Left ventricle myocardium inferior (tissue), 1 donor: ENCODE results near the gene MAP4K4. TPM values are rescaled to one million over a fixed set of nuclear protein-coding genes. Genes with fewer than 3 reads are reported as not detected.

ENCODE experiments used
- DNase-seq: peaks from one replicate; pipeline ENCODE4 v3.0.0-alpha.2; 2020
- H3K27ac ChIP-seq: fragments of 200-600 bp; replicated peaks from 2 replicates; pipeline ENCODE4 v1.8.0; 2021
- H3K27me3 ChIP-seq: fragments of 200-600 bp; 2 replicates; pipeline ENCODE4 v1.8.0; 2021; ENCODE audit warnings: low read depth
- H3K36me3 ChIP-seq: fragments of 200-600 bp; 2 replicates; pipeline ENCODE4 v1.8.0; 2021
- H3K4me1 ChIP-seq: fragments of 200-600 bp; 2 replicates; pipeline ENCODE4 v1.8.0; 2021
- H3K4me3 ChIP-seq: fragments of 200-600 bp; 2 replicates; pipeline ENCODE4 v1.8.0; 2021; ENCODE audit warnings: mild to moderate bottlenecking, moderate library complexity
- H3K9me3 ChIP-seq: fragments of 200-600 bp; replicated peaks from 2 replicates; pipeline ENCODE4 v1.8.0; 2021
- intact Hi-C: fragments of 100-400 bp; cut with micrococcal nuclease; formaldehyde crosslinking; loops from one replicate; pipeline ENCODE4 v1.11.0; 2022
- total RNA-seq: library from RNA; stranded (reverse); fragmentation: NEBNext Ultra II Directional; extraction: Animal tissue kit (Norgen Biotek cat#: 25700); gene quantifications from one replicate; pipeline ENCODE4 v1.2.1, GENCODE V29; 2021
- TF ChIP-seq, protein P1 (sequence below): fragments of 200-600 bp; IDR thresholded peaks from 2 replicates; pipeline ENCODE4 v1.8.0; 2021; ENCODE audit warnings: antibody characterized with exemption, mild to moderate bottlenecking, borderline replicate concordance
- donor health status: DM: no; HTN: yes; CAD: no; lungs with severe emphysema.

Gene MAP4K4
- total RNA-seq, 1 donor from 2014 or later = 102 TPM

GRCh38 chr2:101665312-101665711 lies 32.2 kb upstream of the MAP4K4 start:
- intact Hi-C loops = no loop called here
- Histone ChIP-seq H3K27me3 (no peaks in the 10 kb centered on the region), H3K36me3 (no peaks in the 10 kb centered on the region), H3K4me3 (no peak overlapping the region), H3K9me3 (no peaks in the 10 kb centered on the region), H3K4me1 (no peaks in the 10 kb centered on the region), H3K27ac (no peak overlapping the region)
- DNase-seq = no peak
- TF ChIP-seq, protein P1, sequence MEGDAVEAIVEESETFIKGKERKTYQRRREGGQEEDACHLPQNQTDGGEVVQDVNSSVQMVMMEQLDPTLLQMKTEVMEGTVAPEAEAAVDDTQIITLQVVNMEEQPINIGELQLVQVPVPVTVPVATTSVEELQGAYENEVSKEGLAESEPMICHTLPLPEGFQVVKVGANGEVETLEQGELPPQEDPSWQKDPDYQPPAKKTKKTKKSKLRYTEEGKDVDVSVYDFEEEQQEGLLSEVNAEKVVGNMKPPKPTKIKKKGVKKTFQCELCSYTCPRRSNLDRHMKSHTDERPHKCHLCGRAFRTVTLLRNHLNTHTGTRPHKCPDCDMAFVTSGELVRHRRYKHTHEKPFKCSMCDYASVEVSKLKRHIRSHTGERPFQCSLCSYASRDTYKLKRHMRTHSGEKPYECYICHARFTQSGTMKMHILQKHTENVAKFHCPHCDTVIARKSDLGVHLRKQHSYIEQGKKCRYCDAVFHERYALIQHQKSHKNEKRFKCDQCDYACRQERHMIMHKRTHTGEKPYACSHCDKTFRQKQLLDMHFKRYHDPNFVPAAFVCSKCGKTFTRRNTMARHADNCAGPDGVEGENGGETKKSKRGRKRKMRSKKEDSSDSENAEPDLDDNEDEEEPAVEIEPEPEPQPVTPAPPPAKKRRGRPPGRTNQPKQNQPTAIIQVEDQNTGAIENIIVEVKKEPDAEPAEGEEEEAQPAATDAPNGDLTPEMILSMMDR = no peak

- Histone ChIP-seq H3K4me3 (no peak overlapping the region), H3K9me3 (peaks cover 15% of the 10 kb centered on the region), H3K36me3 (no peaks in the 10 kb centered on the region), H3K27ac (no peak overlapping the region), H3K4me1 (no peaks in the 10 kb centered on the region), H3K27me3 (no peaks in the 10 kb centered on the region)
- no peak for DNase-seq
- TF ChIP-seq, protein P1 = no peak
- intact Hi-C loops = no loop called here
Measured at GRCh38 chr2:101667823-101668222, 29.7 kb upstream of the MAP4K4 start.

GRCh38 chr2:101672047-101672446 lies 25.5 kb upstream of the MAP4K4 start:
- Histone ChIP-seq H3K27me3 (no peaks in the 10 kb centered on the region), H3K4me1 (no peaks in the 10 kb centered on the region), H3K4me3 (no peak overlapping the region), H3K36me3 (no peaks in the 10 kb centered on the region), H3K27ac (no peak overlapping the region), H3K9me3 (peaks cover 16% of the 10 kb centered on the region)
- DNase-seq = no peak
- TF ChIP-seq, protein P1 = no peak
- intact Hi-C loops = no loop called here

DNA sequence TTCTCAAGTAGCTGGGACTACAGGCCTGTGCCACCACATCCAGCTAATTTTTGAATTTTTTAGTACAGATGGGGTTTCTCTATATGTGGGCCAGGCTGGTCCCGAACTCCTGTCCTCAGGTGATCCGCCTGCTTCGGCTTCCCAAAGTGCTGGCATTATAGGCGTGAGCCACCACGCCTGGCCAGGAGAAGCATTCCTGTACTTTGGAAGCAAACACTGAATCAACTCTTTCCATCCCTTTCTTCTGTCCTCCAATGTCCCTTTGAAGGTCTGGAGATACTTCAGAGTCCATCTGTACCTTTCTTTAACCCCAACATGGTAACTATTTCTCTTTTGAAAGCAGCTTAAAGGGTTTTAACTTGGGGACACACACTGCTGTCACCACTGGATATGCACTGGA lies 23.6 kb upstream of the MAP4K4 start:
- Histone ChIP-seq H3K27me3 (no peaks in the 10 kb centered on the region), H3K9me3 (peaks cover 16% of the 10 kb centered on the region), H3K27ac (no peak overlapping the region), H3K36me3 (no peaks in the 10 kb centered on the region), H3K4me3 (no peak overlapping the region), H3K4me1 (no peaks in the 10 kb centered on the region)
- DNase-seq = no peak
- intact Hi-C loops = no loop called here
- TF ChIP-seq, protein P1 = no peak

GRCh38 chr2:101675512-101675911 lies 22.0 kb upstream of the MAP4K4 start:
- DNase-seq = no peak
- intact Hi-C loops = no loop called here
- Histone ChIP-seq H3K4me3 (no peak overlapping the region), H3K9me3 (peaks cover 16% of the 10 kb centered on the region), H3K36me3 (no peaks in the 10 kb centered on the region), H3K27ac (no peak overlapping the region), H3K27me3 (no peaks in the 10 kb centered on the region), H3K4me1 (no peaks in the 10 kb centered on the region)
- TF ChIP-seq, protein P1 = no peak

DNA sequence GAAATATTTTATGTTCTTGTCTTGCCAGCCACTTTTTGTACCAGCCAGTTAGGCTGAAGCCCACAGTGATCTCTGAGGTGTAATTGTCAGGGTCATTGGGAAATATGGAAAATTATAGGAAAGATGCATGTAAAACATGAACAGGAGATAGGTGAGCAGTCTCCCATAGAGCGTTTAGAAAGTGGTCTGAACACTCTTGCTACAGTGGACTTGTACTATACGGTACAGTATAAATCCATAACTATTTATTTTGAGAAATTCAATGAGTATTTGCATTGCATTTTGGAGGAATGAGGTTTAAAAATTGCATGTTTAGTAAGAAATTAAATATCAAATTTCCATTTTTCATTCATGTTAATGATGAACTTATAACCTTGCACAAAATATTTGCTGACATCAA lies 20.8 kb upstream of the MAP4K4 start:
- DNase-seq = no peak
- no peaks in the 10 kb centered on the region for H3K4me1 ChIP-seq
- H3K27ac ChIP-seq = no peak overlapping the region
- TF ChIP-seq, protein P1 = no peak
- H3K9me3 ChIP-seq = peaks cover 12% of the 10 kb centered on the region
- H3K27me3 ChIP-seq = no peaks in the 10 kb centered on the region
- no peaks in the 10 kb centered on the region for H3K36me3 ChIP-seq
- no peak overlapping the region for H3K4me3 ChIP-seq
- intact Hi-C loops = no loop called here
